GM21786 (cell line): ENCODE results near the gene TFCP2.
"Not testable (repeated sequence)": the region's sequence is repeated elsewhere in the genome, so short reads cannot be mapped to it uniquely, and the experiment has no call there.

Experiments used
- ATAC-seq: cut with Tn5 transposase; IDR thresholded peaks from one replicate; pipeline ENCODE4 v1.9.1; 2021; ENCODE audit not compliant: unreplicated experiment

TFCP2 gene

GRCh38 chr12:51083126-51083833 lies 89.7 kb downstream of the TFCP2 start, which contains the start of gene CSRNP2:
Gene CSRNP2, minus strand, starts transcription at chr12:51083596. Its CDS starts 7,035 bp downstream, at chr12:51076561.
- peak; percentile 99 for ATAC-seq

GRCh38 chr12:51082561-51083125 lies 90.3 kb downstream of the TFCP2 start:
- no peak for ATAC-seq

GRCh38 chr12:51081421-51081820 lies 91.5 kb downstream of the TFCP2 start:
- ATAC-seq: no peak

GRCh38 chr12:51080136-51080535 lies 92.8 kb downstream of the TFCP2 start:
- no peak for ATAC-seq

- not testable (repeated sequence) for ATAC-seq
Measured at GRCh38 chr12:51078866-51079265, 94.1 kb downstream of the TFCP2 start.

- not testable (repeated sequence) for ATAC-seq
Measured at GRCh38 chr12:51078346-51078745, 94.6 kb downstream of the TFCP2 start.

GRCh38 chr12:51077930-51078329 lies 95.0 kb downstream of the TFCP2 start:
- ATAC-seq: no peak

- ATAC-seq: no peak
Measured at GRCh38 chr12:51076236-51076930, 96.6 kb downstream of the TFCP2 start.

- ATAC-seq: no peak
Measured at GRCh38 chr12:51075390-51075789, 97.5 kb downstream of the TFCP2 start.

- no peak for ATAC-seq
Measured at GRCh38 chr12:51071663-51072062, 101.3 kb downstream of the TFCP2 start.

- ATAC-seq: no peak
Measured at GRCh38 chr12:51070004-51070403, 102.9 kb downstream of the TFCP2 start.

- ATAC-seq: no peak
Measured at GRCh38 chr12:51067771-51068170, 105.2 kb downstream of the TFCP2 start.

- no peak for ATAC-seq
Measured at GRCh38 chr12:51067229-51067628, 105.7 kb downstream of the TFCP2 start.

- no peak for ATAC-seq
Measured at GRCh38 chr12:51065530-51065929, 107.4 kb downstream of the TFCP2 start.

- ATAC-seq: no peak
Measured at GRCh38 chr12:51062631-51063397, 110.1 kb downstream of the TFCP2 start.

GRCh38 chr12:51059086-51059485 lies 113.8 kb downstream of the TFCP2 start:
- no peak for ATAC-seq

GRCh38 chr12:51056242-51056641 lies 116.7 kb downstream of the TFCP2 start:
- ATAC-seq: no peak

GRCh38 chr12:51055060-51055459 lies 117.9 kb downstream of the TFCP2 start:
- no peak for ATAC-seq

- no peak for ATAC-seq
Measured at GRCh38 chr12:51051787-51052186, 121.1 kb downstream of the TFCP2 start.

GRCh38 chr12:51049525-51049924 lies 123.4 kb downstream of the TFCP2 start:
- no peak for ATAC-seq

GRCh38 chr12:51048661-51049251 lies 124.2 kb downstream of the TFCP2 start:
- ATAC-seq: no peak
